Sigmoid colon (tissue), 7 donors: ENCODE data around the gene TRIM58. TPM values are rescaled to one million over a fixed set of nuclear protein-coding genes. Genes with fewer than 3 reads are reported as not detected.

Experiments used
- DNase-seq: peaks from one replicate; pipeline ENCODE4 v3.0.0-alpha.2; 2019
- H3K27ac ChIP-seq, 4 donors: fragments of 200-600 bp; sonication (generic); one replicate each; pipeline ENCODE4 v1.5.1; 2016 to 2019; ENCODE audit warnings: mild to moderate bottlenecking in 1 of 4
- H3K27me3 ChIP-seq, 3 donors: fragments of 200-600 bp; sonication (generic); one replicate each; pipeline ENCODE4 v1.5.1; 2019; ENCODE audit warnings: mild to moderate bottlenecking in 1 of 3
- H3K36me3 ChIP-seq, 4 donors: fragments of 200-600 bp; sonication (generic); one replicate each; pipeline ENCODE4 v1.5.1; 2016 to 2019
- H3K4me1 ChIP-seq, 4 donors: fragments of 200-600 bp; sonication (generic); one replicate each; pipeline ENCODE4 v1.5.1; 2017 to 2019
- H3K4me3 ChIP-seq, 4 donors: fragments of 200-600 bp; sonication (generic); one replicate each; pipeline ENCODE4 v1.5.1; 2017 to 2019; ENCODE audit warnings: mild to moderate bottlenecking in 2 of 4, moderate library complexity in 1 of 4
- H3K9me3 ChIP-seq, 4 donors: fragments of 200-600 bp in 3 of 4; sonication (generic) in 3 of 4; one replicate each; pipeline versions ENCODE4 v1.5.1 to v1.6.1; 2013 to 2019
- CTCF ChIP-seq, 4 experiments: fragments of 450-650 bp in 3 of 4; fragments of 200-600 bp in 1 of 4; IDR thresholded peaks; one replicate each; pipeline ENCODE4 v1.5.1; 2016 to 2019; ENCODE audit warnings: antibody characterized with exemption in 4 of 4, mild to moderate bottlenecking in 3 of 4, moderate library complexity in 2 of 4
- EP300 ChIP-seq, 4 donors: sonication (generic); formaldehyde crosslinking; IDR thresholded peaks; one replicate each; pipeline ENCODE4 v1.6.1; 2017; ENCODE audit warnings: antibody characterized with exemption in 4 of 4
- POLR2A ChIP-seq, 2 donors: fragments of 450-650 bp; IDR thresholded peaks; one replicate each; pipeline ENCODE4 v1.6.1; 2016; ENCODE audit warnings: antibody characterized with exemption in 2 of 2, mild to moderate bottlenecking in 2 of 2, moderate library complexity in 2 of 2
- POLR2AphosphoS5 ChIP-seq, 4 donors: sonication (generic); formaldehyde crosslinking; IDR thresholded peaks; one replicate each; pipeline ENCODE4 v1.6.1; 2017; ENCODE audit warnings: antibody characterized with exemption in 4 of 4
- WGBS, 2 donors: extraction: QIAGEN DNeasy Blood & Tissue Kit; methylation state at CpG; one replicate each; pipeline ENCODE4 v1.1.7; 2013; 5-methylcytosine and 5-hydroxymethylcytosine counted together
- intact Hi-C: fragments of 100-400 bp; cut with DNase I; formaldehyde crosslinking; loops from one replicate; pipeline ENCODE4 v1.15.1; 2023
- polyA plus RNA-seq, 3 donors: library from polyadenylated mRNA; stranded (reverse); fragments of 200-250 nt; gene quantifications; one replicate each; pipeline ENCODE4 v1.2.3, GENCODE V29; 2013
- total RNA-seq, 4 donors: library from RNA; depleted of rRNA; stranded (reverse); fragments of >200 nt; gene quantifications; one replicate each; pipeline ENCODE4 v1.1.0, GENCODE V29; 2016
- donor health status: healthy with polysubstance abuse.
- donor health status: Bipolar disorder and iron deficiency.
- donor health status: healthy.

The TRIM58 gene
- total and polyA plus RNA-seq, 7 donors = 0.41 to 2.1 (median 0.87) TPM

GRCh38 chr1:247904122-247904521, 47.1 kb downstream of the TRIM58 start:
- DNase-seq = no peak
- Histone ChIP-seq H3K9me3 (no peaks in the 10 kb centered on the region), H3K4me1 (no peaks in the 10 kb centered on the region), H3K27me3 (no peaks in the 10 kb centered on the region), H3K4me3 (no peak overlapping the region), H3K27ac (no peak overlapping the region), H3K36me3 (no peaks in the 10 kb centered on the region)
- TF ChIP-seq EP300 (IDR thresholded peaks at IDR 0.05) (no peak), POLR2A (IDR thresholded peaks at IDR 0.05) (no peak), CTCF (IDR thresholded peaks at IDR 0.05) (no peak), POLR2AphosphoS5 (IDR thresholded peaks at IDR 0.05) (no peak)
- intact Hi-C loops = no loop called here
- WGBS, 2 donors = 84 to 86% methylated on average over 6 of the region's 6 CpGs

- intact Hi-C loops = no loop called here
- H3K36me3 ChIP-seq = no peaks in the 10 kb centered on the region
- H3K4me3 ChIP-seq = no peak overlapping the region
- no peak for DNase-seq
- no peaks in the 10 kb centered on the region for H3K9me3 ChIP-seq
- TF ChIP-seq EP300 (IDR thresholded peaks at IDR 0.05) (no peak), POLR2A (IDR thresholded peaks at IDR 0.05) (no peak), POLR2AphosphoS5 (IDR thresholded peaks at IDR 0.05) (no peak), CTCF (IDR thresholded peaks at IDR 0.05) (no peak)
- WGBS, 2 donors = 87 to 93% methylated on average over 13 of the region's 13 CpGs
- H3K27ac ChIP-seq = no peak overlapping the region
- H3K4me1 ChIP-seq = no peaks in the 10 kb centered on the region
- no peaks in the 10 kb centered on the region for H3K27me3 ChIP-seq
These were observed 48.2 kb downstream of the TRIM58 start for GRCh38 chr1:247905181-247905580.

- Histone ChIP-seq H3K36me3 (no peaks in the 10 kb centered on the region), H3K4me3 (peak overlapping the region in 3 of 4 donors; percentile 17 to 24 (median 17)), H3K9me3 (no peaks in the 10 kb centered on the region), H3K27me3 (no peaks in the 10 kb centered on the region), H3K27ac (no peak overlapping the region), H3K4me1 (no peaks in the 10 kb centered on the region)
- DNase-seq = no peak
- WGBS, 2 donors = 50 to 66% methylated on average over 9 of the region's 9 CpGs
- TF ChIP-seq POLR2A (IDR thresholded peaks at IDR 0.05) = no peak
- TF ChIP-seq POLR2AphosphoS5 (IDR thresholded peaks at IDR 0.05) = no peak
- TF ChIP-seq CTCF (IDR thresholded peaks at IDR 0.05) = no peak
- no peak for TF ChIP-seq EP300 (IDR thresholded peaks at IDR 0.05)
- intact Hi-C loops = no loop called here
These were observed 49.0 kb downstream of the TRIM58 start for GRCh38 chr1:247905910-247906503.

- 23 to 24% methylated on average over 7 of the region's 7 CpGs for WGBS, 2 donors
- Histone ChIP-seq H3K27me3 (no peaks in the 10 kb centered on the region), H3K27ac (no peak overlapping the region), H3K4me3 (peak overlapping the region in 3 of 4 donors; percentile 17 to 24 (median 17)), H3K36me3 (no peaks in the 10 kb centered on the region), H3K4me1 (no peaks in the 10 kb centered on the region), H3K9me3 (no peaks in the 10 kb centered on the region)
- no peak for DNase-seq
- TF ChIP-seq EP300 (IDR thresholded peaks at IDR 0.05) = no peak
- no peak for TF ChIP-seq POLR2AphosphoS5 (IDR thresholded peaks at IDR 0.05)
- TF ChIP-seq POLR2A (IDR thresholded peaks at IDR 0.05) = no peak
- no peak for TF ChIP-seq CTCF (IDR thresholded peaks at IDR 0.05)
- intact Hi-C loops = no loop called here
These were observed 49.6 kb downstream of the TRIM58 start for GRCh38 chr1:247906504-247907047.

- DNase-seq = no peak
- TF ChIP-seq POLR2A (IDR thresholded peaks at IDR 0.05) (no peak), POLR2AphosphoS5 (IDR thresholded peaks at IDR 0.05) (no peak), EP300 (IDR thresholded peaks at IDR 0.05) (no peak), CTCF (IDR thresholded peaks at IDR 0.05) (no peak)
- no peaks in the 10 kb centered on the region for H3K9me3 ChIP-seq
- no peaks in the 10 kb centered on the region for H3K36me3 ChIP-seq
- 71 to 85% methylated on average over 5 of the region's 5 CpGs for WGBS, 2 donors
- intact Hi-C loops = no loop called here
- H3K27me3 ChIP-seq = no peaks in the 10 kb centered on the region
- H3K4me3 ChIP-seq = no peak overlapping the region
- H3K4me1 ChIP-seq = no peaks in the 10 kb centered on the region
- no peak overlapping the region for H3K27ac ChIP-seq
These were observed 51.8 kb downstream of the TRIM58 start for GRCh38 chr1:247908766-247909165.
